Measurements from ENCODE around the gene TIMM13. TPM values are rescaled to one million over a fixed set of nuclear protein-coding genes. Genes with fewer than 3 reads are reported as not detected.

Gene TIMM13
- total and polyA plus RNA-seq, 2 of the 8 experiments (the other 6 are each of a cell fraction or from before 2014, with no cell fraction given): 270 to 275 TPM

DNA sequence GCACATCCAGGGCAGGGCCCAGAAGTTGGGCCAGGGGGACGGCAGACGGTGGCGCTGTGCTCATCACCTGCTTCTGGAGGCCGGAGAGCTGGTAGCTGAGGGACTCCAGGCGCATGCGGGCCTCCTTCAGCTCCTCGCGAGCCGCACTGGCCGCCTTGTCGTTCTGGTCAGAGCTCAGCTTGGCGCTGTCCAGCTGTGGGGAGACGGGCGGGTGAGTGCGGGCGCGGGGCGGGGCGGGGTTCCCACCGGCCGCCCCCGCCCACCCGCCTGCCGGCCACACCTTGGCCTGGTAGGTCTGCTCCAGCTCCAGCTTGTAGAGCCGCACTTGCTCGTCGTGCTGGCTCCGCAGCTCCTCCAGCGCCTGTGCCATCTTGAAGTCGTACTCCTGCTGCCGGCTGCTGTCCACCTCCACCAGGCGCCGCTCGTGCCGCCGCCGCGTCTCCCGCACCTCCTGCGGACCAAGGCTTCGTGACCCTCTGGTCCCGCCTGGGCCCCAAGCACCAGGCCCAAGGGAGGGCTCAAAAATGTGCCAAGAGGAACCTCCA lies 7.4 kb upstream of the TIMM13 start:
- Histone ChIP-seq H3K9me3 (ENCODE audit: insufficient read depth in 2 of 2, low read depth in 1 of 2, low read length in 1 of 2) (no peaks in the 10 kb centered on the region), H3K14ac (ENCODE audit: insufficient read length) (no peak overlapping the region), H2AK5ac (ENCODE audit: low read depth, low read length) (no peak overlapping the region), H2BK5ac (ENCODE audit: low read depth, low read length) (no peak overlapping the region; the same call in 1 of the 2 replicates), H3K27ac (ENCODE audit: low read depth, low read length) (no peak overlapping the region), H2BK120ac (replicated peaks; ENCODE audit: low read depth, low read length) (no peak overlapping the region), H3K79me1 (ENCODE audit: low read depth, low read length) (no peaks in the 10 kb centered on the region; the same call in 1 of the 2 replicates), H3K23me2 (ENCODE audit: low read depth, low read length) (no peaks in the 10 kb centered on the region), H2BK20ac (ENCODE audit: low read length) (no peak overlapping the region), H2AFZ (ENCODE audit: low read length) (no peak overlapping the region), H4K20me1 (replicated peaks in 1 of 2; ENCODE audit: control insufficient read depth in 1 of 2, insufficient read depth in 2 of 2, low read length in 2 of 2) (peaks cover 6 to 16% of the 10 kb centered on the region in 2 experiments), H3K56ac (replicated peaks; ENCODE audit: insufficient read length, low read depth, low read length) (no peak overlapping the region), H4K91ac (replicated peaks; ENCODE audit: insufficient read length, low read length) (no peak overlapping the region), H3K79me2 (ENCODE audit: control insufficient read depth in 1 of 2, insufficient read depth in 2 of 2, low read length in 2 of 2) (no peaks in the 10 kb centered on the region; a peak in 1 of 4 replicates), H3K36me3 (ENCODE audit: control insufficient read depth in 2 of 4, insufficient read depth in 4 of 4, low read length in 3 of 4) (peaks cover 12 to 57% (median 42%) of the 10 kb centered on the region in 4 experiments), H2BK15ac (ENCODE audit: low read length) (no peak overlapping the region), H4K5ac (ENCODE audit: insufficient read length, low read depth, low read length) (no peak overlapping the region), H3K4ac (replicated peaks; ENCODE audit: insufficient read length, low read depth, low read length) (no peak overlapping the region), H2BK12ac (ENCODE audit: low read depth, low read length) (no peak overlapping the region), H3K4me3 (ENCODE audit: extremely low read depth in 1 of 4, insufficient read depth in 2 of 4, low read depth in 3 of 4, low read length in 4 of 4) (no peak overlapping the region), H4K8ac (ENCODE audit: extremely low read depth, insufficient read depth, low read length) (no peak overlapping the region), H3K9ac (replicated peaks in 1 of 4; ENCODE audit: extremely low read depth in 1 of 4, low read depth in 3 of 4, low read length in 3 of 4) (no peak overlapping the region), H3K18ac (ENCODE audit: extremely low read depth, low read length) (no peak overlapping the region), H3K4me1 (replicated peaks in 1 of 4; ENCODE audit: control insufficient read depth in 3 of 4, insufficient read depth in 4 of 4, low read length in 3 of 4) (no peaks in the 10 kb centered on the region), H3K23ac (ENCODE audit: insufficient read length) (no peak overlapping the region), H3K4me2 (ENCODE audit: insufficient read depth in 1 of 2, low read depth in 2 of 2, low read length in 2 of 2) (no peak overlapping the region), H3K27me3 (replicated peaks in 1 of 4; ENCODE audit: control insufficient read depth in 3 of 4, extremely low read depth in 1 of 4, insufficient read depth in 3 of 4, low read length in 3 of 4) (no peaks in the 10 kb centered on the region)
- DNase-seq (ENCODE audit: low read depth in 1 of 2, low spot score in 2 of 2) (no peak), FAIRE-seq (no peak)
- WGBS, 2 experiments (ENCODE audit: extremely low coverage in 1 of 2, insufficient coverage in 1 of 2, insufficient read length in 1 of 2, insufficient replicate concordance in 2 of 2, low coverage in 1 of 2, low lambda C conversion rate in 2 of 2, missing lambda C conversion rate in 1 of 2): 100% methylated on average over 6 of the region's 42 CpGs; no CpG with 5 or more reads in 1 of the 2 experiments
- CTCF ChIA-PET (ENCODE audit: partially characterized antibody): no interaction called here
- TF ChIP-seq CTBP2 (IDR thresholded peaks at IDR 0.05; ENCODE audit: borderline replicate concordance, insufficient read depth, insufficient read length, low read length) (no peak), CBX8 (IDR thresholded peaks at IDR 0.05; ENCODE audit: borderline replicate concordance, low read depth, low read length) (no peak), SIN3A (conservative IDR thresholded peaks at IDR 0.05 in 1 of 2, IDR thresholded peaks at IDR 0.05 in 1 of 2; ENCODE audit: low read depth in 1 of 2, low read length in 2 of 2) (no peak), CBX5 (IDR thresholded peaks at IDR 0.05; ENCODE audit: low read depth, low read length) (no peak), GABPA (IDR thresholded peaks at IDR 0.05; ENCODE audit: borderline replicate concordance, insufficient read depth, low read length) (no peak), EP300 (IDR thresholded peaks at IDR 0.05; ENCODE audit: borderline replicate concordance in 1 of 2, low read depth in 2 of 2, low read length in 2 of 2) (no peak), TAF1 (IDR thresholded peaks at IDR 0.05; ENCODE audit: low read depth, low read length) (no peak)
- POLR2A ChIA-PET (ENCODE audit: partially characterized antibody): interaction anchor here (1.2 kb wide), 2 partner anchors 42 to 185 kb away, joined by 3 to 4 read pairs; no protein-coding TSS in a partner anchor

All from H1 (cell line).